Choroid plexus epithelial cell (primary cell): Measurements from ENCODE around the gene FILIP1L.

Experiments
- DNase-seq: peaks from one replicate; pipeline ENCODE4 v3.0.0-alpha.2; 2010; ENCODE audit warnings: low read depth
- H3K4me3 ChIP-seq: 2 replicates; pipeline ENCODE4 v1.5.1; 2011; ENCODE audit warnings: low read depth, mild to moderate bottlenecking, control low read depth, low read length, moderate library complexity
- TF ChIP-seq, protein P1 (sequence below): conservative IDR thresholded peaks from 2 replicates; pipeline ENCODE4 v1.5.1; 2011; ENCODE audit warnings: low read depth, mild to moderate bottlenecking, control low read depth, inconsistent platforms, low read length, moderate library complexity

The FILIP1L gene

DNA sequence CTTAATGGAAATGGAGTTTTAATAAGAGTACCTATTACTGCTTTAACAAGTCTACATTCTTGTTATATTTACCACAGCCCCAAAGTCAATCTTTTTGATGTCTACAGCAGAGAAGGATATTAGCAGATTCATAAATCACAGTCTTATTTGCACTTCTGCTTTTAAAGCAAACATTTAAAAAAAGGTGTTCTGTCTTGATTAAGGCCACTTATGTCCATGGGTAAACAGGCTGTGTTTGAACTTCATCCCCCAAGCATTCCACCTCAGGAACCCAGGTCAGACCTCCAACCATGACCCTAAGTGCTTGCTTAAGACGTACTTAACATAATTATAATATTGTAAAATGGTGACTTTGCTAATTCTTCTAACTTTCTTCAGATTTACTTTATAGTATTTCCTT, 183.2 kb downstream of the FILIP1L start:
- DNase-seq, result no peak
- no peak overlapping the region for H3K4me3 ChIP-seq
- TF ChIP-seq, protein P1, sequence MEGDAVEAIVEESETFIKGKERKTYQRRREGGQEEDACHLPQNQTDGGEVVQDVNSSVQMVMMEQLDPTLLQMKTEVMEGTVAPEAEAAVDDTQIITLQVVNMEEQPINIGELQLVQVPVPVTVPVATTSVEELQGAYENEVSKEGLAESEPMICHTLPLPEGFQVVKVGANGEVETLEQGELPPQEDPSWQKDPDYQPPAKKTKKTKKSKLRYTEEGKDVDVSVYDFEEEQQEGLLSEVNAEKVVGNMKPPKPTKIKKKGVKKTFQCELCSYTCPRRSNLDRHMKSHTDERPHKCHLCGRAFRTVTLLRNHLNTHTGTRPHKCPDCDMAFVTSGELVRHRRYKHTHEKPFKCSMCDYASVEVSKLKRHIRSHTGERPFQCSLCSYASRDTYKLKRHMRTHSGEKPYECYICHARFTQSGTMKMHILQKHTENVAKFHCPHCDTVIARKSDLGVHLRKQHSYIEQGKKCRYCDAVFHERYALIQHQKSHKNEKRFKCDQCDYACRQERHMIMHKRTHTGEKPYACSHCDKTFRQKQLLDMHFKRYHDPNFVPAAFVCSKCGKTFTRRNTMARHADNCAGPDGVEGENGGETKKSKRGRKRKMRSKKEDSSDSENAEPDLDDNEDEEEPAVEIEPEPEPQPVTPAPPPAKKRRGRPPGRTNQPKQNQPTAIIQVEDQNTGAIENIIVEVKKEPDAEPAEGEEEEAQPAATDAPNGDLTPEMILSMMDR, result no peak

DNA sequence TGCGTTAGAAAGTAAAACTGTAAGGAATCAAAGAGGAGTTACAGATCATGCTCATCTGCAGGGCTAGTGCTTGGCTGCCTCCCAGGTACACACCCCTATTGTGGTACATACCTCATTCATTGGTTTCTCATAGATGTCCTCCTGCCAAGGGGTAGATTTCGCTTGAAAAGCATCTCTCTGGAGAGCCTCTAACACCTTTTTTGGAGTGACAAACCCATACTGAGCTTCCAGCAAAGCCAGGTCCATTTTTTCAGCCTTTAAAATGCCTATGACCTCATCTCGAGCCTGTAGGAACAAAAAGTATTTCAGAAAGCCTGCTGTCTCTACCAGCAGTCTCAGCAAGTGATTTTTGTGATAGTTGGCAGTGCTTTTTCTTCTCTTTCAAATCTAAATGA, 184.6 kb downstream of the FILIP1L start:
- no peak overlapping the region for H3K4me3 ChIP-seq
- TF ChIP-seq, protein P1, result no peak
- DNase-seq, result peak; percentile 69

DNA sequence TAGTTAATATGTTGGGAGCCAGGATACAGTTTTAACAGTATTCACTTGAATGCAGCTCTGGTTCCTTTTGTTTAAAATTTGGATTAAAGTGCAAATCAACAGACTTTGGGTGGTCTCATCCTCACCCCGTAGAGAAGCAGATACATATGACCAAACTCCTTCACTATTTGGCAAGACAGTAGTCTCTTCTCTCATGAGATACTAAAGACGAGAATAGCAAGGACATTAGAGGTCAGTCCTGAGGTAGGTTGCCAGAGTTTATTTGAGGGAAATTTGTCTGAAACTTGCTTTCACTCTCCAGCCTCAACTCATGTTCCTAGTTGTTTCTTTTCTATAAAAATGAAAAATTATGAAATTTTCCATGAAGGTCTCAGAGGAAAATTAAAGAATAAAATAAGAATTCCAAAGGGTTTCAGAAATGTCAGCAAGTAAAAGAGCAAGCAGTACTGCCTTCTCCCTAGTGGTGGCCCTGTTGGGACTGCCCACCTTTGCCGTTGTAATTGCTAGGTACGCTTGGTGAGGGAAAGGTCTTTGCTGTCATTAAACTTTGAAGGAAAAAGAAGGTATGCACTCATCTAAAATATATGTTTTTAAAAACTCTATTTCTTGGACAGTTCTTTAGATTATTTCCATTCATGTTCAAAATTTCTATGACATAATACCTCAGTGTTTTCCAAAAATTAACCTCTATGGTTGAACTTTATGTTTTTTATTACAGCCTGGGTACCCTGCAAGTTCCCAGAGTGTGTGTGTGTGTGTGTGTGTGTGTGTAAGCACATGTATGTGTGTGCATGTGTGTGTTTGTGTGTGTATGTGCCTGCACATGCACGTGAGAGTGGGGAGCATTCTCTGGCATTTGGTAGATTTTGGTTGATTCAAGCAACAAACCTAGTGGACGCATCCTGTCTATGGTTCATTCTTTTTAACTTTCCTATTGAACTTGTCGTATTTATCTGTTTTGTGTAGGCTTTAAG, 185.2 kb downstream of the FILIP1L start:
- TF ChIP-seq, protein P1, result no peak
- no peak overlapping the region for H3K4me3 ChIP-seq

DNA sequence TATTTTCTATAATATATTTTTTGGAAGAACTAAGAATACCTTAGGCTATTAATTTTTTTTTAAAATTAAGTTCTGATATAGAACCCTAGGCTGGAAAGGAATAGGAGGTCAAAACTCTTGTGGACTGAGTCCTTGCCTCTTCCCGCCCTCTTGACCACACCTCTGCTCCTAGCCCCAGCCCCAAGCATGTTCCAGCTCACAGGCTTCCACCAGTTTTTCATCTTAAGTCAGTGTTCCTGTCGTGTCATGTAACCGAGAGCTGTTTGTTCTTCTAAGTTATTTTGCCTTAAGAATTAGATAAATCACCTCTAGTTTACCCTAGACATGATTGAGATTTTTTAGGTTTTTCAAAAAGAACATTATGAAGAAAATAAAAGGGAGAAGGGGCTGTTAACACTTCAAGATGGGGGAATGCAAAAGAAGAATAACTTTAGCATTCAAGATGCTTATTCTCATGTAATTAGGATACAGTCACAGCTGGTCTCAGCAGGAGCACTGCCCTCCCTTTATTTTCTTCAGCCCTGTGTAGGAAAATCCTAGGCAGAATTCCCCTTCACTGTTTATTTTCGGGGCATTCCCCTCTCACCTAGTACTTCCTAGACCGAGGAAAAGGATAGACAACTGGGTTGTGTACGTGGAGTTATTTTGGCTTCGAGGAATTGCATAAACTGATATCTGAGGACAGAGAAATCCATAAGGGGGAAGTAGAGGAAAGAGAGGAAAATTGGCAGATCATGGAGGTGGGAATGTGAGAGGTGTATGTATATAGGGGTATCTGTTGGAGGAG, 186.4 kb downstream of the FILIP1L start:
- TF ChIP-seq, protein P1, result no peak
- no peak for DNase-seq
- no peak overlapping the region for H3K4me3 ChIP-seq

More for the DNA sequence above, 185.2 kb downstream of the FILIP1L start:
- DNase-seq, result no peak

DNA sequence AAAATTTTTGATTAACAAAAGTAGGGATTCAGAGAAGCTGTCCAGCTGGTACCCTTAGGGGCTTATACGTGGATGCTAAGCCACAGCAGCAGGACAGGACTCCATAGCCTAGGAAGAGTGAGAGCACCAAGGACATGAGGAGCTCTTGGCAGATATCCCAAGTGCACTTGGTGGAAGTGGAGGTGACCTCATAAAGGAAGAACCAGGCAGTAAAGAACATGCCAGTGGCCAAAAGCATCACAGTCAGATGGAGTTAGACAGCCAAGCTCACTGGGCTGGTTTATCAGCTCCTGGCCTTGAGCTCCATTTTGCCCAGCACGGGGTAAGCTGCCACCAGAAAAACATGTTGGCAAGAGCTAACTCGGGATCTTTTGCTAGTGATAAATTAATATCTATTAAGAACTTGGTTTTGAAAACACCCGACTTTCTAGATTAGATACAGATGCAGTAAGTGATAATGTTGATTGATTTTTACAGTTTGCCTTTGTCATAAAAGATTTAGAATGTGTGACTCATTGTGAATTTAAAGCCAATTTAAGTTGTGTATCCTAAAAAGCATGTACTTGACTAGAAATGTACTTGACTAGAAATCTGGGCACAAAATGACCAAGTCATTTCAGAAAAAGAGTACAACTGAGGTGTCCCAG, 188.6 kb downstream of the FILIP1L start:
- H3K4me3 ChIP-seq, result no peak overlapping the region
- TF ChIP-seq, protein P1, result no peak
- DNase-seq, result peak; percentile 74

DNA sequence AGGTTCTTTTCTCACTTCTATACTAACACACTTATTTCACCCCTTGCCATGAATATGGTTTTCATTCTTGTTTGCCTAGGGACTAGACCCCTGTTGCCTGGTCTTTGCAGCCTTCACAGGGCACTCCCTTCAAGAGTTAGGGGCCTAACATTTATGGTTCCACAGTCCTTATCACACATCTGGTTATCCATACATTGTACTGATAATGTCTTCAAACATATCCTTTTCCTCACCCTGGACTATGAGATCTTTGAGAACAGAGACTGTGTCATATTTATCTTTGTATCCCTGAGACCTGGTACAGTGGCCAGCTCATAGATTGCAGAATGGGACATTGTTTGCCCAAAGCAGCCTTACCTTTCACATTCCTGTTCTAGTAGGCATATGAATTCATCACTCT, 190.4 kb downstream of the FILIP1L start:
- no peak overlapping the region for H3K4me3 ChIP-seq
- TF ChIP-seq, protein P1, result no peak

More for the DNA sequence above, 190.4 kb downstream of the FILIP1L start:
- no peak for DNase-seq
